Upper lobe of right lung (tissue), 1 donor: Measurements from ENCODE around the gene SNRPD2. TPM values are rescaled to one million over a fixed set of nuclear protein-coding genes. Genes with fewer than 3 reads are reported as not detected.

Experiments
- ATAC-seq: fragments of 200-7000 bp; cut with Tn5 transposase; one replicate; pipeline ENCODE4 v1.9.1; 2020; ENCODE audit warnings: mild to moderate bottlenecking, moderate library complexity
- DNase-seq: peaks from one replicate; pipeline ENCODE4 v3.0.0-alpha.2; 2020
- H3K27ac ChIP-seq: fragments of 200-600 bp; one replicate; pipeline ENCODE4 v1.8.0; 2022
- H3K27me3 ChIP-seq: fragments of 200-600 bp; one replicate; pipeline ENCODE4 v1.8.0; 2022; ENCODE audit warnings: mild to moderate bottlenecking
- H3K36me3 ChIP-seq: fragments of 200-600 bp; one replicate; pipeline ENCODE4 v1.8.0; 2022
- H3K4me1 ChIP-seq: fragments of 200-600 bp; one replicate; pipeline ENCODE4 v1.8.0; 2022
- H3K4me3 ChIP-seq: fragments of 200-600 bp; one replicate; pipeline ENCODE4 v1.8.0; 2022; ENCODE audit warnings: mild to moderate bottlenecking
- H3K9me3 ChIP-seq: fragments of 200-600 bp; one replicate; pipeline ENCODE4 v1.8.0; 2022
- CTCF ChIP-seq: fragments of 200-600 bp; IDR thresholded peaks from one replicate; pipeline ENCODE4 v1.8.0; 2022; ENCODE audit warnings: antibody characterized with exemption
- intact Hi-C: fragments of 100-400 bp; cut with DNase I; formaldehyde crosslinking; loops from one replicate; pipeline ENCODE4 v1.11.0; 2022
- total RNA-seq: library from RNA; stranded (reverse); fragmentation: NEBNext Ultra II Directional; extraction: Animal tissue kit (Norgen Biotek cat#: 25700); gene quantifications from one replicate; pipeline ENCODE4 v1.2.1, GENCODE V29; 2021
- donor health status: DM: no; HTN: yes; CAD: no; lungs with severe emphysema.

The SNRPD2 gene
- total RNA-seq, 1 donor from 2014 or later, result 188 TPM

DNA sequence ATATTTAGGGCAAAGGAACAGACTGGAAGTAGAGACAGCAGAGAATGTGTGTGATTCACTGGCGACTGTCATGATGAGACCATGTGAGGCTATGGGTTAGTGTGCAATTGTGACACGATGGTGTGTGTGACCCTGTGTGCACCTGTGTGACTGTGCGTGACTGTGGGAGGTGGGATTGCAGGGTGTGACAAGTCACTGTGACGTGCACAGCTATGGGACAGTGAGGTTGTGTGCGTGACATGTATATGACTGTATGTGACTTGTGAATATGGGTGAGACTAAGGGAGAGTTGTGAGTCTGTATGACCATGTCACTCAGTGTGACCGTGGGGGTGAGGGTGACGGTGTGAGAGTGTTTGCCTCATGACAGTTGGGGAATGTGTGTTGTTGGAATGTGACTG lies 27.2 kb downstream of the SNRPD2 start:
- H3K9me3 ChIP-seq, result no peaks in the 10 kb centered on the region
- peaks cover 25% of the 10 kb centered on the region for H3K27me3 ChIP-seq
- no peaks in the 10 kb centered on the region for H3K36me3 ChIP-seq
- no peak overlapping the region for H3K27ac ChIP-seq
- ATAC-seq, result no peak
- no peak for TF ChIP-seq CTCF
- peaks cover 7% of the 10 kb centered on the region for H3K4me1 ChIP-seq
- no peak for DNase-seq
- intact Hi-C loops, result no loop called here
- no peak overlapping the region for H3K4me3 ChIP-seq

- intact Hi-C loops, result no loop called here
- Histone ChIP-seq H3K9me3 (no peaks in the 10 kb centered on the region), H3K4me1 (no peaks in the 10 kb centered on the region), H3K27ac (no peak overlapping the region), H3K36me3 (no peaks in the 10 kb centered on the region), H3K27me3 (peaks cover 17% of the 10 kb centered on the region), H3K4me3 (no peak overlapping the region)
- no peak for ATAC-seq
- TF ChIP-seq CTCF, result no peak
- no peak for DNase-seq
Observed at GRCh38 chr19:45663800-45664199, 28.0 kb downstream of the SNRPD2 start.

DNA sequence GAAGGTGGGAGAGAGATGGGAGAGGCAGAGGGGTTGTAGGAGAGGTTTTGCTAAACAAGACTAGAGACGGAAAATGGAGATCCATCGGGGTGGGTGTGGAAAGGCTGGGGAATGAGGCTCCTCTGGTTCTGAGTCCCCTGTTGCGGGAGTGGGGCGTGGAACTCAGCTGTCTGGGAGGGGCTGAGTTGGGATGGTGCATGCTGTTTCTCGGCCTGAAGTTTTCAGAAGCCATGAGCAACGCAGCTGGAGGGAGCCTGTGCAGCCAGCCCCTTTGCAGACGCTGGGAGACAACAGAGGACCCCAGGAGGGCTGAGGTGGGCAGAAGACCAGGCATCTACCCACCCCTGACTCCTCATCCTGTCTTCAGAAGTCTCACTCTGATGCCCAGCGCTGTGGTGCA lies 31.1 kb downstream of the SNRPD2 start:
- no peaks in the 10 kb centered on the region for H3K9me3 ChIP-seq
- intact Hi-C loops, result no loop called here
- no peak overlapping the region for H3K27ac ChIP-seq
- H3K36me3 ChIP-seq, result no peaks in the 10 kb centered on the region
- ATAC-seq (no peak), DNase-seq (no peak)
- no peaks in the 10 kb centered on the region for H3K4me1 ChIP-seq
- TF ChIP-seq CTCF, result no peak
- H3K27me3 ChIP-seq, result peaks cover 5% of the 10 kb centered on the region
- no peak overlapping the region for H3K4me3 ChIP-seq

DNA sequence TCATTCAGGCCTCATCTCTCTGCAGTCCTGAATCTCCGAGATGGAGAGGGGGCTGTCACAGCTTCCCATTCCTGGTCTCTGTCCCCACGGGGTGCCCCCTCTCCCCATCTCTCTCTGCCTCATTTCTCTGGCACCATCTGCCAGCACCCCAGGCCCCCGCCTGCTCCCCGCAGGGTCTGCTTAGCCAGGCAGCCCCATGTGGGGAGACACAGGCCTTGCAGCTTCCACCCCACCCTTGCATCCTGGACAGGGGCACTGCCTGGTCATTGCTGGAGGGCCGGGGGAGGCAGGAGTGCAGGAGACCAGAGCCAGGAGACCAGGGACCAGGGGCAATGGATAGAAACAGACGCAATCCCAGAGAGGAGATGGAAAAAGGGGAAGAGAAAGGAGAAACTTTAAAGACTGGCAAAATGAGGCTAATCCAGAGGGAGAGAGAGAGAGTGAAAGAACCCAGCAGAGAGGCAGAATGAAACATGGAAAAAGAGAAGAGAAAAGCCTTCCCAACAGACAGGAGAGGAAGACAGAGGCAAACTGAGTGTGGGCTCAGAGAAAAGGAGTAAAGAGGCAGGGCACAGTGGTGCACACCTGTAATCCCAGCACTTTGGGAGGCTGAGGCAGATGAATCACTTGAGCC lies 32.5 kb downstream of the SNRPD2 start:
- H3K36me3 ChIP-seq, result no peaks in the 10 kb centered on the region
- no peak for TF ChIP-seq CTCF
- intact Hi-C loops, result no loop called here
- no peaks in the 10 kb centered on the region for H3K9me3 ChIP-seq
- DNase-seq (no peak), ATAC-seq (no peak)
- no peak overlapping the region for H3K27ac ChIP-seq
- H3K4me3 ChIP-seq, result no peak overlapping the region
- no peaks in the 10 kb centered on the region for H3K27me3 ChIP-seq
- no peaks in the 10 kb centered on the region for H3K4me1 ChIP-seq

DNA sequence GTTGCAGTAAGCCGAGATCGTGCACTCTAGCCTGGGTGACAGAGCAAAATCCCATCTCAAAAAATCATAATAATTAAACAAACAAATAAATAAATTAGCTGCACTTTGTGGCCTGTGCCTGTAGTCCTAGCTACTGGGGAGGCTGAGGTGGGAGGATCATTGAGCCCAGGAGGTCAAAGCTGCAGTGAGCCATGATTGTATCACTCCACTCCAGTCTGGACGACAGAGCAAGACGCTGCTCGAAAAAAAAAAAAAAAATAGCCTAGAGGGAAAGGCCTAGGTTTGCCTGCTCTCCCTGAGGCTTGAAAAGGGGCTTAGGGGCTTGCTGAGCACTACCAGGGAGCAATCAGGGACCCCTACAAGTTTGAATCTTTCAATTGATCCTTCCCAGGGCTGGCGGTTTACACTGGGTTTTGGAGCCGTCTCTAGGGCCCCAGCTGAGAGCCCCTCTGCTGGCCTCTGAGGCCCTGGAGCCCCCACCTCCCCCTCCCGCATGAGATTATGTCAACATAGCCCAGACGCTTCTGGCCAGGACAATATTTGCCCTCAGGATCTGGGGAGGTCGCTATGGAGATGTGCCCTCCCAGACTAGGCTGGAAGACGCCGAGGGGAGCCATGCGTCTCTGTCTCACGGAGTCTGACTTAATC lies 34.1 kb downstream of the SNRPD2 start:
- Histone ChIP-seq H3K4me1 (no peaks in the 10 kb centered on the region), H3K36me3 (no peaks in the 10 kb centered on the region), H3K27ac (no peak overlapping the region), H3K27me3 (no peaks in the 10 kb centered on the region), H3K4me3 (no peak overlapping the region), H3K9me3 (no peaks in the 10 kb centered on the region)
- no peak for TF ChIP-seq CTCF
- DNase-seq (no peak), ATAC-seq (no peak)
- intact Hi-C loops, result no loop called here
